Mesodermal cell (in vitro differentiated cells): ENCODE results near the gene ECT2. TPM values are rescaled to one million over a fixed set of nuclear protein-coding genes. Genes with fewer than 3 reads are reported as not detected.
A peak's percentile ranks its signal among the peaks of the same experiment; 100 is the strongest.
"Not testable (repeated sequence)": the region's sequence is repeated elsewhere in the genome, so short reads cannot be mapped to it uniquely, and the experiment has no call there.

Source experiments
- H3K27ac ChIP-seq: 2 replicates; pipeline ENCODE4 v1.7.0; 2013; ENCODE audit warnings: mild to moderate bottlenecking, low read depth, low read length, moderate library complexity; ENCODE audit not compliant: severe bottlenecking
- H3K36me3 ChIP-seq: 2 replicates; pipeline ENCODE4 v1.7.1; 2013; ENCODE audit warnings: mild to moderate bottlenecking, low read length, moderate library complexity; ENCODE audit not compliant: control insufficient read depth, insufficient read depth
- H3K4me1 ChIP-seq: one replicate; pipeline ENCODE4 v1.7.1; 2013; ENCODE audit warnings: mild to moderate bottlenecking, low read length; ENCODE audit not compliant: insufficient read depth, control insufficient read depth, poor library complexity, severe bottlenecking
- H3K4me3 ChIP-seq: 2 replicates; pipeline ENCODE4 v1.7.0; 2013; ENCODE audit warnings: low read length, control low read depth, mild to moderate bottlenecking; ENCODE audit not compliant: insufficient read depth, poor library complexity, severe bottlenecking; ENCODE audit errors: extremely low read depth
- H3K9me3 ChIP-seq: 2 replicates; pipeline ENCODE4 v1.7.1; 2013; ENCODE audit warnings: mild to moderate bottlenecking, low read length, moderate library complexity; ENCODE audit not compliant: control insufficient read depth
- WGBS, 2 experiments: methylation state at CpG; one replicate each; pipeline ENCODE4 v1.1.5; 2013; ENCODE audit warnings: missing lambda C conversion rate in 2 of 2; ENCODE audit not compliant: insufficient coverage in 2 of 2; 5-methylcytosine and 5-hydroxymethylcytosine counted together
- polyA plus RNA-seq, 2 experiments: library from polyadenylated mRNA; stranded (reverse); fragments of 50-300 nt; gene quantifications; one replicate each; pipeline ENCODE4 v1.2.3, GENCODE V29; 2013

ECT2 gene, protein sequence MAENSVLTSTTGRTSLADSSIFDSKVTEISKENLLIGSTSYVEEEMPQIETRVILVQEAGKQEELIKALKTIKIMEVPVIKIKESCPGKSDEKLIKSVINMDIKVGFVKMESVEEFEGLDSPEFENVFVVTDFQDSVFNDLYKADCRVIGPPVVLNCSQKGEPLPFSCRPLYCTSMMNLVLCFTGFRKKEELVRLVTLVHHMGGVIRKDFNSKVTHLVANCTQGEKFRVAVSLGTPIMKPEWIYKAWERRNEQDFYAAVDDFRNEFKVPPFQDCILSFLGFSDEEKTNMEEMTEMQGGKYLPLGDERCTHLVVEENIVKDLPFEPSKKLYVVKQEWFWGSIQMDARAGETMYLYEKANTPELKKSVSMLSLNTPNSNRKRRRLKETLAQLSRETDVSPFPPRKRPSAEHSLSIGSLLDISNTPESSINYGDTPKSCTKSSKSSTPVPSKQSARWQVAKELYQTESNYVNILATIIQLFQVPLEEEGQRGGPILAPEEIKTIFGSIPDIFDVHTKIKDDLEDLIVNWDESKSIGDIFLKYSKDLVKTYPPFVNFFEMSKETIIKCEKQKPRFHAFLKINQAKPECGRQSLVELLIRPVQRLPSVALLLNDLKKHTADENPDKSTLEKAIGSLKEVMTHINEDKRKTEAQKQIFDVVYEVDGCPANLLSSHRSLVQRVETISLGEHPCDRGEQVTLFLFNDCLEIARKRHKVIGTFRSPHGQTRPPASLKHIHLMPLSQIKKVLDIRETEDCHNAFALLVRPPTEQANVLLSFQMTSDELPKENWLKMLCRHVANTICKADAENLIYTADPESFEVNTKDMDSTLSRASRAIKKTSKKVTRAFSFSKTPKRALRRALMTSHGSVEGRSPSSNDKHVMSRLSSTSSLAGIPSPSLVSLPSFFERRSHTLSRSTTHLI
- polyA plus RNA-seq (2013, experiment 1 of 2): 57.1 TPM
- polyA plus RNA-seq (2013, experiment 2 of 2): 59.0 TPM

- WGBS, 2 experiments: 0 to 1% methylated on average over 25 to 36 of the region's 49 CpGs
- no peaks in the 10 kb centered on the region for H3K9me3 ChIP-seq
- peaks cover 24% of the 10 kb centered on the region for H3K36me3 ChIP-seq
- H3K4me1 ChIP-seq: no peaks in the 10 kb centered on the region
- H3K27ac ChIP-seq: peak within 1 kb of the TSS; percentile 93
- peak within 1 kb of the TSS; percentile 86 for H3K4me3 ChIP-seq
Observed at GRCh38 chr3:172750368-172751174, at the start of gene ECT2. TSS of gene ECT2 (plus strand) at chr3:172750726. CDS start at chr3:172754531, 3,805 bp downstream.

- no peaks in the 10 kb centered on the region for H3K9me3 ChIP-seq
Observed at GRCh38 chr3:172700936-172701455, 49.5 kb upstream of the ECT2 start.

GRCh38 chr3:172701751-172702150, 48.8 kb upstream of the ECT2 start:
- Histone ChIP-seq H3K4me3 (no peak overlapping the region), H3K9me3 (no peaks in the 10 kb centered on the region), H3K36me3 (no peaks in the 10 kb centered on the region), H3K4me1 (no peaks in the 10 kb centered on the region), H3K27ac (no peak overlapping the region)
- WGBS, 2 experiments: 94 to 95% methylated on average over 2 to 3 of the region's 3 CpGs

More at GRCh38 chr3:172700936-172701455, 49.5 kb upstream of the ECT2 start:
- H3K36me3 ChIP-seq: no peaks in the 10 kb centered on the region
- 100% methylated on average over 1 of the region's 1 CpG for WGBS, 2 experiments
- H3K27ac ChIP-seq: no peak overlapping the region
- no peak overlapping the region for H3K4me3 ChIP-seq
- no peaks in the 10 kb centered on the region for H3K4me1 ChIP-seq

- H3K4me3 ChIP-seq: no peak overlapping the region
- WGBS, 2 experiments: 94 to 100% methylated on average over 1 to 2 of the region's 3 CpGs
- no peaks in the 10 kb centered on the region for H3K36me3 ChIP-seq
- no peaks in the 10 kb centered on the region for H3K4me1 ChIP-seq
- H3K27ac ChIP-seq: no peak overlapping the region
- no peaks in the 10 kb centered on the region for H3K9me3 ChIP-seq
Observed at GRCh38 chr3:172702256-172702655, 48.3 kb upstream of the ECT2 start.

DNA sequence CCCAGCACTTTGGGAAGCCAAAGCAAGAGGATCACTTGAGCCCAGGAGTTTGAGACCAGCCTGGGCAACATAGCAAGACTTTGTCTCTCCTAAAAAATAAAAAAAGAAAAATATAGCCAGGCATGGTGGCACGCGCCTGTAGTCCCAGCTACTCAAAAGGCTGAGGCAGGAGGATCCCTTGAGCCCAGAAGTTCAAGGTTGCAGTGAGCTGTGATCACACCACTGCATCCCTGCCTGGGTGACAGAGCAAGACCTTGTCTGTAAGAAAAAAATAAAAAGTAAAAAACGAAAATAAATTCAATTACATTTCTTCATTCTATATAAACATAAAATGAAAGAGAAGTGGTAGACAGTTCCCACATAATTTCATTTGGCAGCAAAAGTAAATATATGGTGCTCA, 47.8 kb upstream of the ECT2 start:
- not testable (repeated sequence) for H3K36me3 ChIP-seq, H3K27ac ChIP-seq, H3K4me3 ChIP-seq, H3K4me1 ChIP-seq, H3K9me3 ChIP-seq
- 90% methylated on average over 2 of the region's 3 CpGs; no CpG with 5 or more reads in 1 of the 2 experiments for WGBS, 2 experiments

GRCh38 chr3:172704001-172704400, 46.5 kb upstream of the ECT2 start:
- H3K4me3 ChIP-seq: no peak overlapping the region
- WGBS, 2 experiments: no CpG with 5 or more reads among the region's 1 CpG
- no peaks in the 10 kb centered on the region for H3K36me3 ChIP-seq
- no peaks in the 10 kb centered on the region for H3K4me1 ChIP-seq
- no peaks in the 10 kb centered on the region for H3K9me3 ChIP-seq
- no peak overlapping the region for H3K27ac ChIP-seq

DNA sequence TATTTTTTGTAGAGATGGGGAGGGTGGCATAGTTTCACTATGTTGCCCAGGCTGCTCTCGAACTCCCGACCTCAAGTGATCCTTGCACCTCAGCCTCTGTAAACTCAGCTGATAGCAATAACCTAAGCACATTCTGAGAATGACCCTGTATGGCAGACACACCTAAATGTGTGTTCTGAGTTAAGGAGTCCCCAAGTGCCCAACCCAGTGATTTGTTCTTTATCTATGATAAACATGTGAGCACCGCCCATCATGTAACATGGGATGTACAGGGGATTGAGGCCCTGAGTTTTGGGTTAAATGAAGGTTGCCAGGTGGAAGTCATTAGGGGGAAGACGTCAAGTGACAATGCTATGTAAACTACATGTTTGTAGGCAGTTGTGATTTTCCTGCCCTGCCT, 45.4 kb upstream of the ECT2 start:
- no peak overlapping the region for H3K4me3 ChIP-seq
- no peaks in the 10 kb centered on the region for H3K4me1 ChIP-seq
- no peak overlapping the region for H3K27ac ChIP-seq
- no peaks in the 10 kb centered on the region for H3K9me3 ChIP-seq
- H3K36me3 ChIP-seq: no peaks in the 10 kb centered on the region
- 94 to 96% methylated on average over 4 of the region's 4 CpGs for WGBS, 2 experiments

DNA sequence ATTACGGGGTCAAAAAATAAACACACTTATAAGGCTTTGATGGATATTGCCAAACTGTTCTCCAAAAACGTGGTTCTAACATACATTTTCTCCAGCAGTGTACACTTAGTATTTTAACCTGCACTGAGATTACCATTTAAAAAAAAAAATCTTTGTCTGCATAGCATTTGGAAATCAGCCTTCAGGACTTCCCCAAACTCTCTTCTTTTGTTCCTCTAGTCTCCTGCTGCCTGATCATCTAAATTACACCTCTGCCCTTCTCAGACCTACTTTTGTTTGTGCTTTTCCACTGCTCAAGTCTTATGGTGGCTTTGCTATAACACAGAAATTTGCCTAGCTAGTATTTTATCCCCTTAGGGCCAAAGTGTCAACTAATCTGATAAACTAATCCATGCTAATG, 43.5 kb upstream of the ECT2 start:
- Histone ChIP-seq H3K27ac (no peak overlapping the region), H3K4me3 (no peak overlapping the region), H3K4me1 (no peaks in the 10 kb centered on the region), H3K36me3 (no peaks in the 10 kb centered on the region), H3K9me3 (no peaks in the 10 kb centered on the region)
- 89 to 90% methylated on average over 1 to 2 of the region's 2 CpGs for WGBS, 2 experiments

DNA sequence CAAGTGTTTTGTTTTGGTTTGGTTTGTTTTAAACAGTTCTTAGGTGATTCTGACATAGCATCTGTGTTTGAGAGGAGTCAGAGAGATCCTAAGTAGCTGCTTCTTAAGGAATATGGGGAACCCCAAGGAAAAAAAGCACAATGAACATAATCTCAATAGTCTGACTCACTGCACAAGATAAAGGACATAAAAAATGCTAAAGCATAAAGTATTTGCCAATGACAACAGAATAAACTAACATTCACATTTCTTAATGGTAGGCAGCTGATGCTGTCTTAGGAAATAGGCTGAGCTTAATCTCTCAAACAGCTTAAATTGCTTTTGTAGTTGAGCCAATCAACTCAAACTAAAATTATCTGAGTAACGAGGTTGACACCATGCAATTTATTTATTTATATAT, 42.6 kb upstream of the ECT2 start:
- no peak overlapping the region for H3K4me3 ChIP-seq

More for the DNA sequence above, 42.6 kb upstream of the ECT2 start:
- Histone ChIP-seq H3K4me1 (no peaks in the 10 kb centered on the region), H3K27ac (no peak overlapping the region), H3K36me3 (no peaks in the 10 kb centered on the region), H3K9me3 (no peaks in the 10 kb centered on the region)
- WGBS, 2 experiments: 100% methylated on average over 1 of the region's 1 CpG; no CpG with 5 or more reads in 1 of the 2 experiments
